ENCODE data around the gene CCDC192. TPM values are rescaled to one million over a fixed set of nuclear protein-coding genes. Genes with fewer than 3 reads are reported as not detected.

The CCDC192 gene
- total RNA-seq, 1 experiment from 2014 or later: not detected

DNA sequence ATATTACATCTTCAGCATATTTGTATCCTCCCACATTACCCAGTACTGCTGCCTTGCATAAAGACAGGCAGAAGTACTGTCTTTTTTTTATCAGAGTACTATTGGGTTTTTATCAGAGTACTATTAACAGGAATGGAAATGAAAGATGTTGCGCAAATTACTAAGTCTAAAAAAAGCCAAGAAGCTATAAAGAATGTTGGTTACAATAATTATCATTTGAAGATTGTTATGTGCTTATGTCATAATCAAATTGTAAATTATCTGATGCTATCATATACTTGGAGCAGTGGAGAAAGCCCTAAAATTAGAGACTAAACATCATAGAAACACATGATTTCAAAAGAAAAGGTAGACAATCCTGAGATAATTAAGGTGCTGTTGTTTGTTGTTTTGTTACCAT, 188.8 kb downstream of the CCDC192 start:
- no TSS peak for BruUV-seq (replicated peaks)
- Histone ChIP-seq H3K36me3 (ENCODE audit: control insufficient read depth, insufficient read depth, low read length) (no peaks in the 10 kb centered on the region), H3K9me3 (no peaks in the 10 kb centered on the region), H3K4me3 (ENCODE audit: low read depth, low read length) (no peak overlapping the region), H3K27me3 (replicated peaks; ENCODE audit: control insufficient read depth, insufficient read depth, low read length) (no peaks in the 10 kb centered on the region), H3K4me1 (no peaks in the 10 kb centered on the region; the same call in 1 of the 2 replicates)
- Mint-ChIP-seq H3K9me3 (ENCODE audit: unreplicated experiment) (peaks cover 8% of the 10 kb centered on the region), H3K27me3 (ENCODE audit: insufficient read depth, unreplicated experiment) (no peaks in the 10 kb centered on the region), H3K27ac (ENCODE audit: unreplicated experiment) (no peak overlapping the region), H3K4me1 (ENCODE audit: low read depth, unreplicated experiment) (peaks cover 9% of the 10 kb centered on the region), H3K4me3 (ENCODE audit: unreplicated experiment) (no peak overlapping the region), H3K36me3 (ENCODE audit: insufficient read depth, unreplicated experiment) (no peaks in the 10 kb centered on the region)
- POLR2A ChIA-PET: no interaction called here
- TF ChIP-seq, protein P1, sequence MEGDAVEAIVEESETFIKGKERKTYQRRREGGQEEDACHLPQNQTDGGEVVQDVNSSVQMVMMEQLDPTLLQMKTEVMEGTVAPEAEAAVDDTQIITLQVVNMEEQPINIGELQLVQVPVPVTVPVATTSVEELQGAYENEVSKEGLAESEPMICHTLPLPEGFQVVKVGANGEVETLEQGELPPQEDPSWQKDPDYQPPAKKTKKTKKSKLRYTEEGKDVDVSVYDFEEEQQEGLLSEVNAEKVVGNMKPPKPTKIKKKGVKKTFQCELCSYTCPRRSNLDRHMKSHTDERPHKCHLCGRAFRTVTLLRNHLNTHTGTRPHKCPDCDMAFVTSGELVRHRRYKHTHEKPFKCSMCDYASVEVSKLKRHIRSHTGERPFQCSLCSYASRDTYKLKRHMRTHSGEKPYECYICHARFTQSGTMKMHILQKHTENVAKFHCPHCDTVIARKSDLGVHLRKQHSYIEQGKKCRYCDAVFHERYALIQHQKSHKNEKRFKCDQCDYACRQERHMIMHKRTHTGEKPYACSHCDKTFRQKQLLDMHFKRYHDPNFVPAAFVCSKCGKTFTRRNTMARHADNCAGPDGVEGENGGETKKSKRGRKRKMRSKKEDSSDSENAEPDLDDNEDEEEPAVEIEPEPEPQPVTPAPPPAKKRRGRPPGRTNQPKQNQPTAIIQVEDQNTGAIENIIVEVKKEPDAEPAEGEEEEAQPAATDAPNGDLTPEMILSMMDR (IDR thresholded peaks at IDR 0.05; ENCODE audit: insufficient read depth in 1 of 2, low read depth in 1 of 2, low read length in 1 of 2, severe bottlenecking in 1 of 2, unreplicated experiment in 1 of 2): no peak
- DNase-seq: no peak
- intact Hi-C loops (cut with micrococcal nuclease; ENCODE audit: unreplicated experiment): no loop called here
- CTCF ChIA-PET: no interaction called here

DNA sequence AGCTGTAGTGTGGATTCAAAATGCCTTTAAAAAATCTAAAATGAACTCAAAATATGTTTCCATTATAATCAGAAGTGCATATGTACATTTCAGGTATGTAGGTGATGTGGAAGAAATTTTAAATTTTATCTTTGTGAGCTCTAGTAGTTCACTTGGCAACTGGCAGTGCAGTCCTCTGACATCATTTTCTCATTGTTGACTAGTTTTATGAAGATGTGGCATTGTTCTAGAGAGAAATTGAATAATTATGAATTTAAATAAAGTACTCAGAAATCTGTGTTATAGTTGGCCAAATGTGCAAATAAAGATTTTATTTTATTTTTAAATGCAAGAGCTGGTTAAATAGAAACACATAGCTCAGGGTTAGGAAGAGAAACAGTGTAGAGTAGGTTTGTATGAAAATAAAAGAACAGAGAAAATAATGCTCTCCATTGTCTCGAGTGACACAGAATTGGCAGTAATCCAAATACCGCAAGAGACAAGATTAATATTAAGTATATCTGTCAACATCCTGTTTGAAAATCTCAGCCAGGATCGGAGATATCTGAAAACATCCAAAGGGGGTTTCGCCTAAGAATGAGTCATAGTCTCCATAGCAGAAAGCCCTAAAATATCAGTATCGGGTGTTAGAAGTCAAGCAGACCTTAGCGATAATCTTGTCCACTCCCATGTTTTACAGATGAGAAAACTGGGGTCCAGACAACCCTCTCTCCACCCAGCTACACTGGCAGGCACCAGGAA, 189.4 kb downstream of the CCDC192 start:
- H3K9me3 Mint-ChIP-seq (ENCODE audit: unreplicated experiment): peaks cover 8% of the 10 kb centered on the region
- H3K27ac Mint-ChIP-seq (ENCODE audit: unreplicated experiment): no peak overlapping the region
- Histone ChIP-seq H3K4me1 (no peaks in the 10 kb centered on the region; the same call in 1 of the 2 replicates), H3K36me3 (ENCODE audit: control insufficient read depth, insufficient read depth, low read length) (no peaks in the 10 kb centered on the region), H3K9me3 (no peaks in the 10 kb centered on the region), H3K4me3 (ENCODE audit: low read depth, low read length) (no peak overlapping the region), H3K27me3 (replicated peaks; ENCODE audit: control insufficient read depth, insufficient read depth, low read length) (no peaks in the 10 kb centered on the region)
- no peaks in the 10 kb centered on the region for H3K27me3 Mint-ChIP-seq (ENCODE audit: insufficient read depth, unreplicated experiment)
- H3K36me3 Mint-ChIP-seq (ENCODE audit: insufficient read depth, unreplicated experiment): no peaks in the 10 kb centered on the region
- intact Hi-C loops (cut with micrococcal nuclease; ENCODE audit: unreplicated experiment): no loop called here
- BruUV-seq (replicated peaks): no TSS peak
- TF ChIP-seq, protein P1 (IDR thresholded peaks at IDR 0.05; ENCODE audit: insufficient read depth in 1 of 2, low read depth in 1 of 2, low read length in 1 of 2, severe bottlenecking in 1 of 2, unreplicated experiment in 1 of 2): no peak
- ChIA-PET CTCF (no interaction called here), POLR2A (no interaction called here)
- no peak for DNase-seq
- H3K4me3 Mint-ChIP-seq (ENCODE audit: unreplicated experiment): no peak overlapping the region
- peaks cover 9% of the 10 kb centered on the region for H3K4me1 Mint-ChIP-seq (ENCODE audit: low read depth, unreplicated experiment)

DNA sequence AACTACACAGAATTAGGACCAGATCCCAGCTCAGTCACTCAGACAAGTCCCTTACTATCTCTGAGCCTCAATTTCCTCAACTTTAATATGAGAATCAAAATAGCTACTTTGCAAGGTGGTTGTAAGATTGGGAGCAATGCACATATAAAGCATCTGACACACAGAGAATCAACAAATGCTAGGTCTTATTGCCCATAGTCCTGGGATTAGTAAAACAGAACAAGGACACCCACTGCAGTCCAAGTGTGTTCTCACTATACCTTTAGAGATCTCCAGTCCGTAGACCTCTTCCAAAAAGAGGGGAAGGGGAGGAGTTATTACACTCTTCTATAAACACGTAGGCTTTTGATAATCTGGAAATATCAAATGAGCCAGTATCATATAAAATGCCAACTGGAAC, 190.0 kb downstream of the CCDC192 start:
- H3K27ac Mint-ChIP-seq (ENCODE audit: unreplicated experiment): no peak overlapping the region
- no TSS peak for BruUV-seq (replicated peaks)
- intact Hi-C loops (cut with micrococcal nuclease; ENCODE audit: unreplicated experiment): no loop called here

More for the DNA sequence above, 190.0 kb downstream of the CCDC192 start:
- Histone ChIP-seq H3K9me3 (no peaks in the 10 kb centered on the region), H3K27me3 (replicated peaks; ENCODE audit: control insufficient read depth, insufficient read depth, low read length) (no peaks in the 10 kb centered on the region), H3K4me1 (no peaks in the 10 kb centered on the region; the same call in 1 of the 2 replicates), H3K36me3 (ENCODE audit: control insufficient read depth, insufficient read depth, low read length) (no peaks in the 10 kb centered on the region), H3K4me3 (ENCODE audit: low read depth, low read length) (no peak overlapping the region)
- Mint-ChIP-seq H3K27me3 (ENCODE audit: insufficient read depth, unreplicated experiment) (no peaks in the 10 kb centered on the region), H3K4me3 (ENCODE audit: unreplicated experiment) (no peak overlapping the region), H3K4me1 (ENCODE audit: low read depth, unreplicated experiment) (peaks cover 9% of the 10 kb centered on the region), H3K9me3 (ENCODE audit: unreplicated experiment) (peaks cover 8% of the 10 kb centered on the region), H3K36me3 (ENCODE audit: insufficient read depth, unreplicated experiment) (no peaks in the 10 kb centered on the region)
- TF ChIP-seq, protein P1 (IDR thresholded peaks at IDR 0.05; ENCODE audit: insufficient read depth in 1 of 2, low read depth in 1 of 2, low read length in 1 of 2, severe bottlenecking in 1 of 2, unreplicated experiment in 1 of 2): no peak
- ChIA-PET POLR2A (no interaction called here), CTCF (no interaction called here)
- no peak for DNase-seq
